ENCODE measurements around the gene CPNE8.

- TF ChIP-seq, protein P1, sequence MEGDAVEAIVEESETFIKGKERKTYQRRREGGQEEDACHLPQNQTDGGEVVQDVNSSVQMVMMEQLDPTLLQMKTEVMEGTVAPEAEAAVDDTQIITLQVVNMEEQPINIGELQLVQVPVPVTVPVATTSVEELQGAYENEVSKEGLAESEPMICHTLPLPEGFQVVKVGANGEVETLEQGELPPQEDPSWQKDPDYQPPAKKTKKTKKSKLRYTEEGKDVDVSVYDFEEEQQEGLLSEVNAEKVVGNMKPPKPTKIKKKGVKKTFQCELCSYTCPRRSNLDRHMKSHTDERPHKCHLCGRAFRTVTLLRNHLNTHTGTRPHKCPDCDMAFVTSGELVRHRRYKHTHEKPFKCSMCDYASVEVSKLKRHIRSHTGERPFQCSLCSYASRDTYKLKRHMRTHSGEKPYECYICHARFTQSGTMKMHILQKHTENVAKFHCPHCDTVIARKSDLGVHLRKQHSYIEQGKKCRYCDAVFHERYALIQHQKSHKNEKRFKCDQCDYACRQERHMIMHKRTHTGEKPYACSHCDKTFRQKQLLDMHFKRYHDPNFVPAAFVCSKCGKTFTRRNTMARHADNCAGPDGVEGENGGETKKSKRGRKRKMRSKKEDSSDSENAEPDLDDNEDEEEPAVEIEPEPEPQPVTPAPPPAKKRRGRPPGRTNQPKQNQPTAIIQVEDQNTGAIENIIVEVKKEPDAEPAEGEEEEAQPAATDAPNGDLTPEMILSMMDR (IDR thresholded peaks at IDR 0.05; ENCODE audit: insufficient read depth, low read length) = no peak
- no peak for TF ChIP-seq GABPA (IDR thresholded peaks at IDR 0.05; ENCODE audit: low read depth)
- TF ChIP-seq, protein P2, sequence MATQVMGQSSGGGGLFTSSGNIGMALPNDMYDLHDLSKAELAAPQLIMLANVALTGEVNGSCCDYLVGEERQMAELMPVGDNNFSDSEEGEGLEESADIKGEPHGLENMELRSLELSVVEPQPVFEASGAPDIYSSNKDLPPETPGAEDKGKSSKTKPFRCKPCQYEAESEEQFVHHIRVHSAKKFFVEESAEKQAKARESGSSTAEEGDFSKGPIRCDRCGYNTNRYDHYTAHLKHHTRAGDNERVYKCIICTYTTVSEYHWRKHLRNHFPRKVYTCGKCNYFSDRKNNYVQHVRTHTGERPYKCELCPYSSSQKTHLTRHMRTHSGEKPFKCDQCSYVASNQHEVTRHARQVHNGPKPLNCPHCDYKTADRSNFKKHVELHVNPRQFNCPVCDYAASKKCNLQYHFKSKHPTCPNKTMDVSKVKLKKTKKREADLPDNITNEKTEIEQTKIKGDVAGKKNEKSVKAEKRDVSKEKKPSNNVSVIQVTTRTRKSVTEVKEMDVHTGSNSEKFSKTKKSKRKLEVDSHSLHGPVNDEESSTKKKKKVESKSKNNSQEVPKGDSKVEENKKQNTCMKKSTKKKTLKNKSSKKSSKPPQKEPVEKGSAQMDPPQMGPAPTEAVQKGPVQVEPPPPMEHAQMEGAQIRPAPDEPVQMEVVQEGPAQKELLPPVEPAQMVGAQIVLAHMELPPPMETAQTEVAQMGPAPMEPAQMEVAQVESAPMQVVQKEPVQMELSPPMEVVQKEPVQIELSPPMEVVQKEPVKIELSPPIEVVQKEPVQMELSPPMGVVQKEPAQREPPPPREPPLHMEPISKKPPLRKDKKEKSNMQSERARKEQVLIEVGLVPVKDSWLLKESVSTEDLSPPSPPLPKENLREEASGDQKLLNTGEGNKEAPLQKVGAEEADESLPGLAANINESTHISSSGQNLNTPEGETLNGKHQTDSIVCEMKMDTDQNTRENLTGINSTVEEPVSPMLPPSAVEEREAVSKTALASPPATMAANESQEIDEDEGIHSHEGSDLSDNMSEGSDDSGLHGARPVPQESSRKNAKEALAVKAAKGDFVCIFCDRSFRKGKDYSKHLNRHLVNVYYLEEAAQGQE (IDR thresholded peaks at IDR 0.05; ENCODE audit: insufficient replicate concordance, low read depth) = peak; percentile 49
Observed at GRCh38 chr12:38904537-38905479, 583 bp downstream of the CPNE8 start.

All from HL-60 (cell line).